T47D (cell line): ENCODE data around the gene HOMER2.
"Not testable (repeated sequence)": the region's sequence is repeated elsewhere in the genome, so short reads cannot be mapped to it uniquely, and the experiment has no call there.

Experiments
- DNase-seq, 2 experiments: peaks; one replicate each; pipeline versions ENCODE4 v3.0.0 to v3.0.0-alpha.2; 2011 to 2012; ENCODE audit warnings: low read depth in 1 of 2, low spot score in 1 of 2
- JUND ChIP-seq: IDR thresholded peaks from 2 replicates; pipeline ENCODE4 v1.6.1; 2012; ENCODE audit warnings: low read depth
- in situ Hi-C: cut with HindIII; loops from 2 replicates; pipeline ENCODE4 v1.10.0; 2016; ENCODE audit warnings: low sequenced_read_pairs, low pct_unique_long_range_greater_than_20kb

The HOMER2 gene

GRCh38 chr15:82873000-82873680, 79.4 kb downstream of the HOMER2 start:
- TF ChIP-seq JUND: no peak
- no peak for DNase-seq
- in situ Hi-C loops: no loop called here

GRCh38 chr15:82871832-82872484, 80.6 kb downstream of the HOMER2 start:
- in situ Hi-C loops: no loop called here
- no peak for DNase-seq
- TF ChIP-seq JUND: no peak

GRCh38 chr15:82871358-82871757, 81.2 kb downstream of the HOMER2 start:
- no peak for DNase-seq

GRCh38 chr15:82870727-82871320, 81.7 kb downstream of the HOMER2 start:
- no peak for TF ChIP-seq JUND
- in situ Hi-C loops: no loop called here
- no peak for DNase-seq

More at GRCh38 chr15:82871358-82871757, 81.2 kb downstream of the HOMER2 start:
- in situ Hi-C loops: no loop called here
- TF ChIP-seq JUND: no peak

GRCh38 chr15:82865981-82866380, 86.5 kb downstream of the HOMER2 start:
- DNase-seq, in situ Hi-C loops: not testable (repeated sequence)

DNA sequence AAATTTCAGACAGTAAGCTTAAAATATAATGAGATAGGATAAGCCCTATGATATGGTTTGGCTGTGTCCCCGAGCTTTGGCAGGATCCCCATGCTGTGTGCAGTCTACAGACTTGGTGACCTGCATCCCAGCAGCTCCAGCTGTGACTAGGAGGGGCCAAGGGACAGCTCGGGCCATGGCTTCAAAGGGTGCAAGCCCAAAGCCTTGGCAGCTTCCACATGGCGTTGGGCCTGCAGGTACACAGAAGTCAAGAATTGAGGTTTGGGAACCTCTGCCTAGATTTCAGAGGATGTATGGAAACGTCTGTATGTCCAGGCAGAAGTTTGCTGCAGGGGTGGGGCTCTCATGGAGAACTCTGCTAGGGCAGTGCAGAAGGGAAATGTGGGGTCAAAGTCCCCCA, 86.9 kb downstream of the HOMER2 start:
- DNase-seq, in situ Hi-C loops: not testable (repeated sequence)

- in situ Hi-C loops: no loop called here
- DNase-seq: no peak
- TF ChIP-seq JUND: no peak
Measured at GRCh38 chr15:82864967-82865366, 87.6 kb downstream of the HOMER2 start.

- in situ Hi-C loops: no loop called here
- no peak for TF ChIP-seq JUND
- DNase-seq: no peak
Measured at GRCh38 chr15:82862886-82863285, 89.6 kb downstream of the HOMER2 start.

DNA sequence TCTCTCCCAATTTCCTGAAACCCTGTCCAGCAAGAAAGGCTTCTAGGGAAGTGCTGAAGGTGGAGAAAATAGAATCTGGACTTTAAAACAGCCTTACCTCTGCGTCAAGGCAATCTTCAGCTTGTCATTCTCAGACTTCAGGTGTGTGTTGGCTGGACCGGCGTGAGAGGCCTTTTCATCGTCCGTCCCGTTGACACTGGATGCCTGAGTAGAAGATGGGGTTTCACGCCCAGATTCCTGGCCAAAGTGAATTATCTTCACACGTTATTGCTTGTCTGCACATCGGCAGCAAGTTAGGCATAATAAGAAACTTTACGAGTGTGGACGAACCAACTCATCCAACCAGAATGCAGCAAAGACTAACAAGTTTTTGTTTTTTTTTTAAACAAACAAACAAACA, 93.6 kb downstream of the HOMER2 start:
- no peak for TF ChIP-seq JUND
- no peak for DNase-seq
- in situ Hi-C loops: no loop called here

DNA sequence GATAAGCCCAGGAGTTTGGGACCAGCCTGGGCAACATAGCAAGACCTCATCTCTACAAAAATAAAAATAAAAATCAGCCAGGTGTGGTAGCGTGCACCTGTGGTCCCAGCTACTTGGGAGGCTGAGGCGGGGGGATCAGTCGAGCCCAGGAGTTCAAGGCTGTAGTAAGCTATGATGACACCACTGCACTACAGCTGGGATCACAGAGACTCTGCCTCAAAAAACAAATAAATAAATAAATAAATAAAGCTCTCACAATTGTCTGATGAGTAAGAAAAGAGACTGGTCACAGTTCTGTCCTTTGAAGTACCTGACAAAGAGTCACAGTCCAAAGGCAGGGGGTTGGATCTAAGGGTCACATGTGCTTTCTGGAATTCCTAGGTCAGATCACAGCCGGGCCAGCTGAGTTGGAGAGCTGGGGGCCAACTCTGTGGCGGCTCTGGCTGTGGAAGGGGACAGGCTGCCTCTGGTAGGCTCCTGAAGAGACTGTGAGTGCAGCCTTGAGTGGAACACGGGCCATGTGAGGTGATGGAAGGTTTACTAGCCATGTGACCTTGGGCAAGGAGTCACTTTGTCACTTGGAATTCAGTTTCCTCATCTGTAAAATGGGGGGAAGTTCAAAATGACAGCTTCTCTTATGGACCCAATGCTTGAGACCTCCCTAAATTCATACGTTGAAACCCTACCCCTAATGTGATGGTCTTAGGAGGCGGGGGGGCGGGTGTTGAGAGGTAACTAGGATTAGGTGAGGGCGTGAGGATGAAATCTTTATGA, 95.9 kb downstream of the HOMER2 start:
- no peak for DNase-seq
- TF ChIP-seq JUND: no peak
- in situ Hi-C loops: no loop called here

DNA sequence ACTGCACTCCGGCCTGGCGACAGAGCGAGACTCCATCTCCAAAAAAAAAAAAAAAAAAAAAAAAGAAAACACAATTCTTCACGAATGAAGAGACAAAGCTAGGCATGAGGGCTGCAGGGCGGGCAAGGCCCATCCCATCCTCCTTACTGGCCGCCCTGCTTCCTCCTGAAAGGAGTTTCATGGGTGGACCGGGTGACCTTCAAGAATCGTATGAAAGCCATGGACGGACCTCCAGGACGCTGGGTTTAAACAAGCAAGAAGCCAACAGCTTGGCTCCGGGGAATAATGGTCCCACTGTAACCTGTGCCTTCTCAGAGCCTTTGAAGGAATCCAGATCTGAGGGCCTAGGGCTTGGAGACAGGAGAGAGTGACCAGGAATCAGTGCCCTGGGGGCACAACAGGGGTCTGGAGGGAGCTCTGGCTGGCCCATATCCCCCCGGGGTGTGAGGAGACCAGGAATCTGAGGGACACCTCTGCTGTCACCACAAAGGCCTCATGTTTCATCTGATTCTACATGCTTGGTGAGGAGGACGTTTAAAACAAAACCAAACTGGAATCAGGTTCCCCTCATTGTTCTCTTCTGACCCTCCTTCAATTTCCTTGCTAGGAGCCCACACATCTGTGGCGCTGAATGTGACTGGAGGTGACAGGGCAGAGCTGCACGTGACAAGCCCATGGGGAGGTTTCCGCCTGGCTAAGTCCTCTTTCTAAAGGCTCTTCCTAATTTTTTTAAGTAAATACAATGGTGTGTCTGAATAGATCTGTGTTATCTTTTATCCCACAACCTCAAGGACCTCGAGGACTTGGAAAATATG, 97.0 kb downstream of the HOMER2 start:
- no peak for TF ChIP-seq JUND
- DNase-seq: no peak
- in situ Hi-C loops: no loop called here

GRCh38 chr15:82854554-82854953, 98.0 kb downstream of the HOMER2 start:
- in situ Hi-C loops: no loop called here

More at GRCh38 chr15:82854554-82854953, 98.0 kb downstream of the HOMER2 start:
- TF ChIP-seq JUND: no peak
- no peak for DNase-seq
